Gastrocnemius medialis (tissue), 4 donors: ENCODE data around the gene GALNT7.
"Not testable (repeated sequence)": the region's sequence is repeated elsewhere in the genome, so short reads cannot be mapped to it uniquely, and the experiment has no call there.

Experiments used
- CTCF ChIP-seq, 5 experiments: fragments of 450-650 bp in 3 of 5; fragments of 200-600 bp in 2 of 5; sonication (generic) in 2 of 5; IDR thresholded peaks in 4 of 5; conservative IDR thresholded peaks in 1 of 5; 1 replicate in 4 of 5; 2 replicates in 1 of 5; pipeline ENCODE4 v1.5.1; 2016 to 2019; ENCODE audit warnings: antibody characterized with exemption in 5 of 5, mild to moderate bottlenecking in 3 of 5, moderate library complexity in 3 of 5
- POLR2A ChIP-seq, 2 donors: fragments of 450-650 bp; IDR thresholded peaks; one replicate each; pipeline ENCODE4 v1.6.1; 2017; ENCODE audit warnings: antibody characterized with exemption in 2 of 2, mild to moderate bottlenecking in 2 of 2, moderate library complexity in 2 of 2

GRCh38 chr4:173183659-173184247, 15.1 kb downstream of the GALNT7 start:
- TF ChIP-seq CTCF (IDR thresholded peaks at IDR 0.05 in 4 of 5, conservative IDR thresholded peaks at IDR 0.05 in 1 of 5); POLR2A (IDR thresholded peaks at IDR 0.05): not testable (repeated sequence)
